ENCODE measurements around the gene GNG13. TPM values are rescaled to one million over a fixed set of nuclear protein-coding genes. Genes with fewer than 3 reads are reported as not detected.

Gene GNG13
- total RNA-seq, 2 donors from 2014 or later, result not detected

GRCh38 chr16:768428-768827 is 32.1 kb downstream of the GNG13 start:
- Histone ChIP-seq H3K36me3 (no peaks in the 10 kb centered on the region), H3K27ac (no peak overlapping the region), H3K4me1 (no peaks in the 10 kb centered on the region), H3K9me3 (no peaks in the 10 kb centered on the region), H3K27me3 (no peaks in the 10 kb centered on the region), H3K4me3 (no peak overlapping the region)
- no peak for DNase-seq (ENCODE audit: low spot score)
- TF ChIP-seq CTCF (IDR thresholded peaks at IDR 0.05), result no peak

GRCh38 chr16:767743-768235 is 32.7 kb downstream of the GNG13 start:
- DNase-seq (ENCODE audit: low spot score), result no peak
- no peak overlapping the region for H3K4me3 ChIP-seq
- no peaks in the 10 kb centered on the region for H3K36me3 ChIP-seq
- H3K27ac ChIP-seq, result no peak overlapping the region
- H3K4me1 ChIP-seq, result no peaks in the 10 kb centered on the region
- no peaks in the 10 kb centered on the region for H3K27me3 ChIP-seq
- H3K9me3 ChIP-seq, result no peaks in the 10 kb centered on the region
- no peak for TF ChIP-seq CTCF (IDR thresholded peaks at IDR 0.05)

- Histone ChIP-seq H3K4me3 (no peak overlapping the region), H3K9me3 (no peaks in the 10 kb centered on the region), H3K36me3 (no peaks in the 10 kb centered on the region), H3K27ac (no peak overlapping the region), H3K27me3 (no peaks in the 10 kb centered on the region), H3K4me1 (no peaks in the 10 kb centered on the region)
- no peak for DNase-seq (ENCODE audit: low spot score)
- TF ChIP-seq CTCF (IDR thresholded peaks at IDR 0.05), result no peak
Observed at GRCh38 chr16:766820-767640, 33.5 kb downstream of the GNG13 start.

GRCh38 chr16:766008-766819 is 34.3 kb downstream of the GNG13 start:
- no peak overlapping the region for H3K4me3 ChIP-seq
- H3K27me3 ChIP-seq, result no peaks in the 10 kb centered on the region
- no peak overlapping the region for H3K27ac ChIP-seq
- H3K4me1 ChIP-seq, result no peaks in the 10 kb centered on the region
- DNase-seq (ENCODE audit: low spot score), result no peak
- TF ChIP-seq CTCF (IDR thresholded peaks at IDR 0.05), result no peak
- H3K36me3 ChIP-seq, result no peaks in the 10 kb centered on the region
- H3K9me3 ChIP-seq, result no peaks in the 10 kb centered on the region

- no peaks in the 10 kb centered on the region for H3K4me1 ChIP-seq
- H3K27me3 ChIP-seq, result no peaks in the 10 kb centered on the region
- no peaks in the 10 kb centered on the region for H3K9me3 ChIP-seq
- H3K27ac ChIP-seq, result no peak overlapping the region
- DNase-seq (ENCODE audit: low spot score), result no peak
- no peaks in the 10 kb centered on the region for H3K36me3 ChIP-seq
- H3K4me3 ChIP-seq, result no peak overlapping the region
- no peak for TF ChIP-seq CTCF (IDR thresholded peaks at IDR 0.05)
Observed at GRCh38 chr16:765488-765865, 35.1 kb downstream of the GNG13 start.
